Mucosa of stomach (tissue), 1 donor: ENCODE results near the gene PNLDC1.

Source experiments
- H3K27me3 ChIP-seq: one replicate; pipeline ENCODE4 v1.7.0; 2013; ENCODE audit warnings: mild to moderate bottlenecking, low read length; ENCODE audit not compliant: control insufficient read depth, insufficient read depth
- H3K36me3 ChIP-seq: one replicate; pipeline ENCODE4 v1.7.0; 2013; ENCODE audit warnings: low read length; ENCODE audit not compliant: control insufficient read depth, insufficient read depth
- H3K4me1 ChIP-seq: one replicate; pipeline ENCODE4 v1.7.0; 2013; ENCODE audit warnings: mild to moderate bottlenecking, low read length; ENCODE audit not compliant: control insufficient read depth, insufficient read depth
- H3K4me3 ChIP-seq: one replicate; pipeline ENCODE4 v1.7.0; 2013; ENCODE audit warnings: low read length
- H3K9ac ChIP-seq: one replicate; pipeline ENCODE4 v1.7.0; 2013; ENCODE audit warnings: mild to moderate bottlenecking, low read length, moderate library complexity
- H3K9me3 ChIP-seq: one replicate; pipeline ENCODE4 v1.7.0; 2013; ENCODE audit warnings: mild to moderate bottlenecking, low read length, moderate library complexity; ENCODE audit not compliant: control insufficient read depth
- donor health status: Pancreatic carcinoma.

The PNLDC1 gene

DNA sequence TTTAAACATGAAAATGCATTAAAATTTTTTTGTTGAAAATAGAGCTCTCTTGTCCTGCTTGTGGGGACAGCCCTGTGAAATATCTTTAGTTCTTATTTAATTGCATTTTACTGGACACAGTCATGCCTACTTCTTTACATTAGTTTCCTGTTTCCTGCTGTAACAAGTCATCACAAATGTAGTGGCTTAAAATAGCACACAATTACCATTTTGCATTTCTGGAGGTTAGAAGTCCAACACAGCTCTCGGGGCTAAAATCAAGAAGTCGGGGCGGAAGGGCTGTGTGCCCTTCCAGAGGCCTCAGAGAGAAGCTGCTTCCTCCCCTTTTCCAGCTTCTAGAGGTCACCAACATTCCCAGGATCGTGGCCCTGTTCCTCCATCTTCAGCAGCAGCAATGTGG is 29.4 kb downstream of the PNLDC1 start:
- no peaks in the 10 kb centered on the region for H3K4me1 ChIP-seq
- H3K36me3 ChIP-seq: no peaks in the 10 kb centered on the region
- H3K9ac ChIP-seq: no peak overlapping the region
- no peak overlapping the region for H3K4me3 ChIP-seq
- peaks cover 3% of the 10 kb centered on the region for H3K27me3 ChIP-seq
- no peaks in the 10 kb centered on the region for H3K9me3 ChIP-seq

DNA sequence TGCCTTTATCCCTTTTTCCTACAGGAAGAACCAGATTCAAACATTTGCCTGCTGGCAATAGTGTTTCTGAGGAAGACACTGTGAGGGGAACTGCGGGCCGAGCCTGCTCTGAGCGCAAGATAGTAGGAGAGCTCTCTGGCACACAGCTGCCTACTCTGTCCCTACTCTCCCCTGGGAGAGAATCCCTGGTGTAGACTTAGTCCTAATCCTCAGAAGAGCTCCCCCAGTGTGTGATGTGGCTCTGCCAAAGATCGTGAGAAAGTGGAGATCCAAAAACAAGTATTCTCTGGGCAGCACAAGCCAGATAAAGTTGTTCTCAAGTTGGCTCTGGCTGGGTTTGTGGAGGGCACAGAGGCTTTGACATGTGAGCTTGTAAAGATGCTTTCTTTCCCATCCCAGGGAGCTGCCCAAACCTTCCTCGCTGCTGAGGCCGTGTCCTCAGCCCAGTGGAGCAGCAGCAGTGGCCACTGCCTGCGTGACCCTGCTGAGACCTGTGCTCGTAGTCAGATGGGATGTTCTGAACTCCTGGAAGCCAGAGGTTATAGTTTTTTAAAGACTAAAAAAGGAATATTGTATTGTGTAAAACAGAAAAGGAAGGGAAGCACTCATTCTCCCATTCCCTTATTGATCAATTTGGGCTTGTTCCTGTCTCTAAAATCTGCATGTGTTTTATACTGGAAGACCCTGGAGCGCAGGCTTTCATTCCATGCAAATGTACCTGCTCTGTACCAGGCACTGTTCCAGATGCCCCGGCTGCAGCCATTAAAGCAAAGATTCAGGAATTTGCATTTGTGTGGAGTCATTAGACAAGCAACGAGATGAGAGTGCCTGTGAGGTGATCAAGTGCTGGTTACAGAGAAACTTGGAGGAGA is 30.7 kb downstream of the PNLDC1 start:
- Histone ChIP-seq H3K27me3 (peaks cover 3% of the 10 kb centered on the region), H3K9me3 (no peaks in the 10 kb centered on the region), H3K9ac (no peak overlapping the region), H3K4me1 (no peaks in the 10 kb centered on the region), H3K36me3 (no peaks in the 10 kb centered on the region), H3K4me3 (no peak overlapping the region)

DNA sequence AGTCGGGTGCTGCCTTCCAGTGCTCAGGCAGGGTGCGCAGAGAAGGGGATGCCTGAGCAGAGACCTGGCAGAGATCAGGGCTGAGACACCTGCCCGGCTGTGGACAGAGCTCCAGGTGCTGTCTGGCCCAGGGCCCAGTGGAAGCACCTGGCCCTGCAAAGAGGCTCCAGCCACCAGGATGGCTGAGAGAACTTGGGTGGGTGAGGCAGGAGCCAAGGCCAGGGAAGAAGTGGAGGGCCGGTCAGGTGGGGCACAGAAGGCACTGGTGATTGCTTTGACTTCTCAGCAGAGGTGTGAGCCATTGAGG is 31.2 kb downstream of the PNLDC1 start:
- H3K4me1 ChIP-seq: no peaks in the 10 kb centered on the region
- no peaks in the 10 kb centered on the region for H3K36me3 ChIP-seq

GRCh38 chr6:159832946-159833345 is 32.9 kb downstream of the PNLDC1 start:
- peaks cover 3% of the 10 kb centered on the region for H3K27me3 ChIP-seq
- H3K9me3 ChIP-seq: no peaks in the 10 kb centered on the region
- H3K4me1 ChIP-seq: no peaks in the 10 kb centered on the region
- H3K36me3 ChIP-seq: no peaks in the 10 kb centered on the region
- H3K9ac ChIP-seq: no peak overlapping the region
- H3K4me3 ChIP-seq: no peak overlapping the region

More for the DNA sequence above, 31.2 kb downstream of the PNLDC1 start:
- no peak overlapping the region for H3K4me3 ChIP-seq
- no peak overlapping the region for H3K9ac ChIP-seq
- H3K27me3 ChIP-seq: peaks cover 3% of the 10 kb centered on the region
- H3K9me3 ChIP-seq: no peaks in the 10 kb centered on the region

GRCh38 chr6:159833556-159833955 is 33.5 kb downstream of the PNLDC1 start:
- H3K9ac ChIP-seq: no peak overlapping the region
- no peak overlapping the region for H3K4me3 ChIP-seq
- H3K4me1 ChIP-seq: no peaks in the 10 kb centered on the region

GRCh38 chr6:159833997-159834603 is 34.0 kb downstream of the PNLDC1 start:
- no peak overlapping the region for H3K4me3 ChIP-seq
- peaks cover 3% of the 10 kb centered on the region for H3K27me3 ChIP-seq
- H3K9me3 ChIP-seq: no peaks in the 10 kb centered on the region
- no peaks in the 10 kb centered on the region for H3K4me1 ChIP-seq
- no peaks in the 10 kb centered on the region for H3K36me3 ChIP-seq
- no peak overlapping the region for H3K9ac ChIP-seq

More at GRCh38 chr6:159833556-159833955, 33.5 kb downstream of the PNLDC1 start:
- Histone ChIP-seq H3K27me3 (peaks cover 3% of the 10 kb centered on the region), H3K36me3 (no peaks in the 10 kb centered on the region), H3K9me3 (no peaks in the 10 kb centered on the region)

DNA sequence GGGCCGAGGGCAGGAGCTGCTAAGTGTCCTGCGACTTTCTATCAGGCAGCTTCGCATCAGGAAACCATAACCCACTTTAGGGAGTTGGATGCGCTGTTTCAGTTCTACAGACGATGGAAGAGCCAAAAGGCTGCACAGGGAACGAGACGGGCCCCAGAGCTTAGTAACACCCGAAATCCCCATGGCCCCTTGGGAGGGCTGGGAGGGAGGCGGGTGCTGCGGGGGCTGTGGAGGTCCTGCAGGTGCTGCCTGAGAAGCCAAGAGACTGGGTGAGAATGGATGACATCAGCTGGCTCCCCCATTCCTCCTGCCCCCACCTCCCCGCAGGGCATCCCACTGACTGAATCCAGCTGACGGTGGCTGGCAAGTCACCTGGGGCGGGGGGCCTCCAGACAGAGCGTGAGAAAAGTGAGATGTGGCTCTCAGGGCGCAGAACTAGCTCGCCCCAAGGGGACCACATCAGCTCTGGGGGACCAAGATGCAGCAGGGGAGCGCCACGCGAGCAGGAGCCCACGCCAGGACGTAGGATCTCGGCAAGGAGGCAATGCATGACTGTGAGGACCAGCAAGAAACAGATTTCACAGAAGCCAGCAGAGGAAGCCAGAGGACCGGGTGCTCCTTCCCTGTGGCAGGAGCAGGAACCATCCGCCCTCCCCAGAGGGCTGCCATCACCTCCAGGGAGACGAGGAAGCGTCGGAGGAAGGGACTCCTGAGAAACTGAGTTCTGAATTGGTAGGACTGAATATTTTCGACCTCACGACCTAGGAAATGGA is 36.8 kb downstream of the PNLDC1 start:
- H3K9me3 ChIP-seq: no peaks in the 10 kb centered on the region
- no peak overlapping the region for H3K4me3 ChIP-seq
- no peaks in the 10 kb centered on the region for H3K4me1 ChIP-seq
- H3K9ac ChIP-seq: no peak overlapping the region
- H3K36me3 ChIP-seq: no peaks in the 10 kb centered on the region
- H3K27me3 ChIP-seq: no peaks in the 10 kb centered on the region

DNA sequence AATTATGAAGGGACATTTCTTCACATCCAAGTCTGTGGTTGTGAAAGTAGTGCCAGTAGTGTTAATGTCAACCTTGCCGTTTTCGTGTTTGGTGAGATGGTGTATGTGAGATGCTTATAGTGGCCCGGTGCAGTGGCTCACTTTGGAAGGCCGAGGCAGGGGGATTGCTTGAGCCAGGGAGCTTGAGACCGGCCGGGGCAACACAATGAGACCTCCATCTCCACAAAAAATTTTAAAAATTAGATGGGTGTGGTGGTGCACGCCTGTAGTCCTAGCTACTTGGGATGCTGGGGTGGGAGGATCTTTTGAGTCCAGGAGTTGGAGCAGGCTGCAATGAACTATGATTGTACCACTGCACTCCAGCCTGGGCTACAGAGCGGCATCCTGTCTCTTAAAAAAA is 37.4 kb downstream of the PNLDC1 start:
- H3K4me3 ChIP-seq: no peak overlapping the region
- H3K9ac ChIP-seq: no peak overlapping the region

DNA sequence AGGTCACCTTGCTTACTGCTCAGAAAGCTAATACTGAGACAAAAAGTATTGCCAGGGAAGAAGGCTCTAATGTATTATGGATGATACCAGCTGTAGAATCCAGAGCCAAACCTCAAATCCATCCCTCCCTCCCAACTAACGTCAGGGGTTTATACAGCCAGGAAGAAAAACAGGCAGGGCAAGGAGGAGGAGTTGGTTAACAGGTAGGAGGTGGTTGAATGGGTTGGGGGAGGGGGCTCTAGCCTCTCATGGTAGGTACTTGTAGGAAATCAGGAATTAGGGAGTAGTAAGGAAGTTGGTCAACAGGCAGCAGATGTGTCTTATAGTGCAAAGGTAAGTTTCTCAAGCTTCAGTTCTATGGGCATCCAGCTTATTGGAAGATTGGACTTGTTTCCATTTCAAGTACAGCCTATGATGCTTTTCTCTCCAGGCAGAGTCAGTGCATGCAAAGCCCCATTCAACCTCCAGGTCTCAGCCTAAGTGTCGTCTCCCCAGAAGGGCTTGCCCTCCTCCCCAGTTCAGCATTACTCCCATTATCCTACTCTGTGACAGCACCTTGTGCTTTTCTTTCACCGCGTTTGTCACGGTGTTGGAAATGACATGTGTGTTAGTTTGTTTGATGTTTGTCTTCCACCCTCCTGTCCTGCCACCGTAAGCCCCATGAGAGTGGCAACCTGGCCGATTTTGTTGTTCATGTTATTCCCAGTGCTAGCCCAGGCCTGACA is 38.1 kb downstream of the PNLDC1 start:
- no peak overlapping the region for H3K4me3 ChIP-seq
- no peaks in the 10 kb centered on the region for H3K36me3 ChIP-seq
- H3K9ac ChIP-seq: no peak overlapping the region
- H3K4me1 ChIP-seq: no peaks in the 10 kb centered on the region
- H3K9me3 ChIP-seq: no peaks in the 10 kb centered on the region
- no peaks in the 10 kb centered on the region for H3K27me3 ChIP-seq

More for the DNA sequence above, 37.4 kb downstream of the PNLDC1 start:
- no peaks in the 10 kb centered on the region for H3K4me1 ChIP-seq
- H3K27me3 ChIP-seq: no peaks in the 10 kb centered on the region
- H3K9me3 ChIP-seq: no peaks in the 10 kb centered on the region
- H3K36me3 ChIP-seq: no peaks in the 10 kb centered on the region

DNA sequence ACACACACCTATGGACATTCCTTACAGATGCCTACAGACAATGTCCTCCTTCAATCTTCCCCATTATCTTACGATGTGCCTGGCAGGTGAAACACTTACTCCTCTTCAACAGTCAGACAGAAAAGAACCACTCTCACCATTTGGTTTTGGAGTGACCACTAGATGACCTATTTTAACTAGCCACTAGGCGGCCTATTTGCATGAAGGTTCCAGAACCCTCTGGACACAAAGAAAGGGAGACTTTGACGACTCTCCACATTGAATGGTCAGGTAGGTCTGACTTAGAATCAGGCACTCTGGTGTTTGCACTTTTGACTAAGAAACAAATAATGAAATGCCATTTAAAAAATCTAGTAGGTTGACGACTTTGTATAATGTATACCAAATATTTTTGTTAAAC is 42.0 kb downstream of the PNLDC1 start:
- no peaks in the 10 kb centered on the region for H3K36me3 ChIP-seq
- H3K9me3 ChIP-seq: no peaks in the 10 kb centered on the region
- H3K4me1 ChIP-seq: no peaks in the 10 kb centered on the region
- no peak overlapping the region for H3K4me3 ChIP-seq
- H3K9ac ChIP-seq: no peak overlapping the region
- no peaks in the 10 kb centered on the region for H3K27me3 ChIP-seq

DNA sequence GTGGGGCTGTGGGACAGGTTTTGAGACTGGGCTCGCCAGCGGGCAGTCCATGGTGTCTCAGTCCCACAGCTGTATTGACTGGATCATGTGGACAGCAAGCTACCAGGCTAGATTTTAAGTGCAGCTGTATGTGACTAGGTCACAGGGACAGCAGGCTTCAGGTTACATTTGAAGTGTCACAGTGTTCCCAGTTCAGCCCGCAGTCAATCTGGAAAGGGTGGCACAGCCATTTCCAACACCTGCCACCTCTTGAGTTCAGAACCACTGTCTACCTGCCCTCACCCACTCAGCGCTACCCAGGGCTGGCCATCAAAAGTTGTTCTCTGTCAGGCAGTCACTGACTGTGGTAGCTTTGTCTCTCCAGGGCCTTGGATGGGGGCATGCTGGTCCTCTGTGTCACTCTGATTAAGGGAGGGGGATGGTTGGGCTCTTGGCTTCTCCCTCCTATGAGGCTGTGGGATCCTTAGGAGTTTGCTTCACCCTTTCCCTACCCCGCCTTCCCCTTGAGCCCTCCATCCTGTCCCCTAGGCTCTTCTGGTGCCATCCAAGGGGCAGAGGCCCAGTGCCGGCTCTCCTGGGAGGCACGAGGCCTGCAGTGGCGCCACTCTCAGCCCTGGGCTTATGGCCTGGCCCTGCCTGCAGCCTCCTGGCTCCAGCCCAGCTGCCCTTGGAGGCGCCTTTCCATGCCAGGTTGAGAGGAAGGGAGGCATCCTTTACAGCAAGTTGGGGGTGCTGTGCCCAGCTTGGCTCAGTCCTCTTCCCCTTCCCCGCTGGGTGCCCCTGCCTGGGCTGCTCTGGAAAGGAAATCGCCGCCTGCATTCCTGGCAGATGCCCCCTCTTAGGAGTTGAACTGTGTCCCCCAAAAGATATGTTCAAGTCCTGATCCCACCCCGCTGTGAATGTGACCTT is 44.9 kb downstream of the PNLDC1 start:
- Histone ChIP-seq H3K9ac (no peak overlapping the region), H3K9me3 (no peaks in the 10 kb centered on the region), H3K27me3 (no peaks in the 10 kb centered on the region), H3K36me3 (no peaks in the 10 kb centered on the region), H3K4me3 (no peak overlapping the region), H3K4me1 (no peaks in the 10 kb centered on the region)
